K562 (cell line): Measurements from ENCODE around the gene MEIS2. TPM values are rescaled to one million over a fixed set of nuclear protein-coding genes. Genes with fewer than 3 reads are reported as not detected.

Experiments used
- ATAC-seq: fragments of 200-7000 bp; cut with Tn5 transposase; 3 replicates; pipeline ENCODE4 v1.9.1; 2020; ENCODE audit warnings: moderate library complexity
- BruUV-seq: library from RNA; stranded (reverse); fragments of 400-500 nt; replicated peaks from 2 replicates; lab custom pipeline; 2021; lab: Mats Ljungman, UMichigan
- CTCF ChIA-PET: fragments of 300-600 bp; formaldehyde crosslinking; extraction: SDS; loops from one replicate; lab custom pipeline; 2021; ENCODE audit warnings: low intra/inter-chr PET ratio; lab: Yijun Ruan, JAX
- POLR2A ChIA-PET: fragments of 300-600, 350-650 bp; sonication (Branson Sonifier 250); formaldehyde crosslinking; extraction: SDS; loops from one replicate; lab custom pipeline; 2021; ENCODE audit warnings: antibody characterized with exemption, inconsistent platforms; lab: Yijun Ruan, JAX
- DNase-seq, 4 experiments: peaks; one replicate each; pipeline versions ENCODE4 v3.0.0 to v3.0.0-alpha.2; 2011 to 2018; ENCODE audit warnings: low spot score in 3 of 4, mixed read lengths in 3 of 4; ENCODE audit errors: extremely low read depth in 1 of 4
- FAIRE-seq: peaks from 2 replicates; lab custom pipeline; 2011; peaks lifted over from hg19 to GRCh38; lab: Jason Lieb, UNC
- H2AFZ ChIP-seq: 2 replicates; pipeline ENCODE4 v1.6.0; 2011; ENCODE audit warnings: low read depth, low read length, control low read depth, inconsistent platforms
- H3K27ac ChIP-seq: fragments of 200-600 bp; 3 replicates; pipeline ENCODE4 v1.8.0; 2011; ENCODE audit warnings: low read depth, mild to moderate bottlenecking, control low read depth, inconsistent platforms, low read length, moderate library complexity, mixed read lengths; ENCODE audit errors: extremely low read depth
- H3K27me3 ChIP-seq, 2 experiments: fragments of 300-600 bp in 1 of 2; 2 replicates in 1 of 2; 3 replicates in 1 of 2; pipeline versions ENCODE4 v1.6.0 to v1.8.0; 2011; ENCODE audit warnings: inconsistent platforms in 2 of 2, low read length in 2 of 2, mild to moderate bottlenecking in 1 of 2, mixed read lengths in 1 of 2, moderate library complexity in 1 of 2; ENCODE audit not compliant: control insufficient read depth in 2 of 2, insufficient read depth in 2 of 2
- H3K36me3 ChIP-seq: fragments of 300-600 bp; 3 replicates; pipeline ENCODE4 v1.8.0; 2011; ENCODE audit warnings: mild to moderate bottlenecking, low read length, inconsistent platforms; ENCODE audit not compliant: control insufficient read depth, insufficient read depth
- H3K4me1 ChIP-seq, 2 experiments: fragments of 200-600 bp in 1 of 2; replicated peaks in 1 of 2; 2 replicates in 1 of 2; 3 replicates in 1 of 2; pipeline versions ENCODE4 v1.5.1 to v1.8.0; 2011; ENCODE audit warnings: inconsistent platforms in 2 of 2, low read length in 2 of 2, mild to moderate bottlenecking in 1 of 2, mixed read lengths in 1 of 2, moderate library complexity in 1 of 2; ENCODE audit not compliant: control insufficient read depth in 2 of 2, insufficient read depth in 2 of 2
- H3K4me2 ChIP-seq: 2 replicates; pipeline ENCODE4 v1.6.1; 2011; ENCODE audit warnings: low read length, control low read depth, inconsistent platforms, mixed read lengths; ENCODE audit not compliant: insufficient read depth
- H3K4me3 ChIP-seq: fragments of 200-600 bp; sonication (generic), shearing (Covaris generic); 2 replicates; pipeline ENCODE4 v1.5.1; 2016; ENCODE audit warnings: control low read depth, inconsistent platforms
- H3K79me2 ChIP-seq: fragments of 200-600 bp; 3 replicates; pipeline ENCODE4 v1.8.0; 2011; ENCODE audit warnings: low read length, inconsistent platforms; ENCODE audit not compliant: control insufficient read depth, insufficient read depth
- H3K9ac ChIP-seq, 2 experiments: 2 replicates each; pipeline versions ENCODE4 v1.6.0 to v1.6.1; 2011; ENCODE audit warnings: low read depth in 2 of 2, low read length in 2 of 2, control low read depth in 1 of 2, inconsistent platforms in 1 of 2, mild to moderate bottlenecking in 1 of 2, mixed read lengths in 1 of 2; ENCODE audit not compliant: insufficient read depth in 1 of 2
- H3K9me1 ChIP-seq: one replicate; pipeline ENCODE4 v1.6.0; 2011; ENCODE audit warnings: inconsistent platforms, mild to moderate bottlenecking, low read length, moderate library complexity; ENCODE audit not compliant: control insufficient read depth, insufficient read depth
- H3K9me3 ChIP-seq: replicated peaks from 2 replicates; pipeline ENCODE4 v1.5.1; 2011; ENCODE audit warnings: low read depth, low read length, inconsistent platforms; ENCODE audit not compliant: control insufficient read depth, insufficient read depth
- H4K20me1 ChIP-seq: replicated peaks from 2 replicates; pipeline ENCODE4 v1.6.1; 2011; ENCODE audit warnings: low read length, inconsistent platforms, mixed read lengths; ENCODE audit not compliant: control insufficient read depth, insufficient read depth
- EP400 ChIP-seq: fragments of 450-650 bp; IDR thresholded peaks from 2 replicates; pipeline ENCODE4 v1.6.1; 2017; ENCODE audit warnings: antibody characterized with exemption, mild to moderate bottlenecking, moderate library complexity
- FOXA1 ChIP-seq: fragments of 450-650 bp; IDR thresholded peaks from 2 replicates; pipeline ENCODE4 v1.6.1; 2016; ENCODE audit warnings: mild to moderate bottlenecking, borderline replicate concordance
- HMGXB4 ChIP-seq: sonication (generic); formaldehyde crosslinking; IDR thresholded peaks from 2 replicates; pipeline ENCODE4 v1.8.1; 2023; ENCODE audit warnings: mild to moderate bottlenecking, missing genetic modification reagents
- PHF8 ChIP-seq: fragments of 200-600 bp; sonication (generic); IDR thresholded peaks from 2 replicates; pipeline ENCODE4 v1.6.1; 2012; ENCODE audit warnings: mixed run types, mild to moderate bottlenecking, inconsistent platforms, low read length, moderate library complexity, borderline replicate concordance
- PPARD ChIP-seq: fragments of 250-450 bp; sonication (Bioruptor Pico); IDR thresholded peaks from 2 replicates; pipeline ENCODE4 v1.8.0; 2022; ENCODE audit warnings: inconsistent platforms, mild to moderate bottlenecking, moderate library complexity
- TAF1 ChIP-seq: IDR thresholded peaks from 2 replicates; pipeline ENCODE4 v1.6.1; 2011; ENCODE audit warnings: mild to moderate bottlenecking, low read length, moderate library complexity; ENCODE audit not compliant: insufficient read depth, control insufficient read depth, severe bottlenecking; ENCODE audit errors: extremely low read depth
- TBL1XR1 ChIP-seq, 2 experiments: IDR thresholded peaks; 2 replicates each; pipeline ENCODE4 v1.6.1; 2012; ENCODE audit warnings: improper control_type of control experiment in 2 of 2, low read length in 2 of 2, mild to moderate bottlenecking in 1 of 2
- UBTF ChIP-seq, 2 experiments: IDR thresholded peaks; 2 replicates each; pipeline ENCODE4 v1.6.1; 2012; ENCODE audit warnings: improper control_type of control experiment in 2 of 2, low read depth in 2 of 2, low read length in 2 of 2, borderline replicate concordance in 1 of 2
- ZBTB43 ChIP-seq: sonication (generic); formaldehyde crosslinking; IDR thresholded peaks from 2 replicates; pipeline ENCODE4 v1.8.0; 2023; ENCODE audit warnings: mild to moderate bottlenecking, missing genetic modification reagents
- ZNF655 ChIP-seq: fragments of 250-450 bp; sonication (Bioruptor Pico); IDR thresholded peaks from 2 replicates; pipeline ENCODE4 v1.5.0; 2021
- WGBS: fragments of 100-300 bp; shearing (Covaris generic); methylation state at CpG from one replicate; pipeline ENCODE4 v1.1.6; 2016; ENCODE audit warnings: low coverage, mixed read lengths; ENCODE audit not compliant: insufficient coverage; ENCODE audit errors: missing lambda C conversion rate; 5-methylcytosine and 5-hydroxymethylcytosine counted together
- in situ Hi-C: fragments of 300-500 bp; cut with MboI; formaldehyde crosslinking; loops from 4 replicates; pipeline ENCODE4 v1.15.0; 2018; ENCODE audit warnings: inconsistent platforms, mixed read lengths
- intact Hi-C: fragments of 100-400 bp; cut with micrococcal nuclease; formaldehyde crosslinking; loops from 2 replicates; pipeline ENCODE4 v1.14.2; 2022
- polyA plus RNA-seq, 8 experiments: library from polyadenylated mRNA; depleted of rRNA in 4 of 8; stranded (reverse) in 5 of 8; unstranded in 3 of 8; fragments of >200 nt; fragmentation: Nextera tagmentation in 2 of 8; fragmentation: Illumina TruSeq in 1 of 8; extraction: Ambion mirVana in 2 of 8; extraction: Trizol in 1 of 8; gene quantifications; 2 replicates each; pipeline versions ENCODE4 v1.2.1 to v1.2.3, GENCODE V29; 2011 to 2014; ENCODE audit warnings: inconsistent platforms in 1 of 8, missing spikeins in 1 of 8
- total RNA-seq, 7 experiments: library from RNA; depleted of rRNA in 6 of 7; stranded (reverse); fragments of >200 nt in 6 of 7; fragmentation: Illumina TruSeq in 2 of 7; extraction: Trizol in 2 of 7; gene quantifications; 2 replicates each; pipeline versions ENCODE4 v1.2.1 to v1.2.3, GENCODE V29; 2011 to 2021; ENCODE audit warnings: low replicate concordance in 1 of 7
- TF ChIP-seq, protein P1 (sequence below): fragments of 450-650 bp; formaldehyde crosslinking; IDR thresholded peaks from 2 replicates; pipeline ENCODE4 v1.4.0; 2022; ENCODE audit warnings: missing genetic modification characterization

MEIS2 gene
- total and polyA plus RNA-seq, 9 of the 15 experiments (the other 6 are each of a cell fraction or from before 2014, with no cell fraction given): 7.5 to 64.2 (median 22.3) TPM

DNA sequence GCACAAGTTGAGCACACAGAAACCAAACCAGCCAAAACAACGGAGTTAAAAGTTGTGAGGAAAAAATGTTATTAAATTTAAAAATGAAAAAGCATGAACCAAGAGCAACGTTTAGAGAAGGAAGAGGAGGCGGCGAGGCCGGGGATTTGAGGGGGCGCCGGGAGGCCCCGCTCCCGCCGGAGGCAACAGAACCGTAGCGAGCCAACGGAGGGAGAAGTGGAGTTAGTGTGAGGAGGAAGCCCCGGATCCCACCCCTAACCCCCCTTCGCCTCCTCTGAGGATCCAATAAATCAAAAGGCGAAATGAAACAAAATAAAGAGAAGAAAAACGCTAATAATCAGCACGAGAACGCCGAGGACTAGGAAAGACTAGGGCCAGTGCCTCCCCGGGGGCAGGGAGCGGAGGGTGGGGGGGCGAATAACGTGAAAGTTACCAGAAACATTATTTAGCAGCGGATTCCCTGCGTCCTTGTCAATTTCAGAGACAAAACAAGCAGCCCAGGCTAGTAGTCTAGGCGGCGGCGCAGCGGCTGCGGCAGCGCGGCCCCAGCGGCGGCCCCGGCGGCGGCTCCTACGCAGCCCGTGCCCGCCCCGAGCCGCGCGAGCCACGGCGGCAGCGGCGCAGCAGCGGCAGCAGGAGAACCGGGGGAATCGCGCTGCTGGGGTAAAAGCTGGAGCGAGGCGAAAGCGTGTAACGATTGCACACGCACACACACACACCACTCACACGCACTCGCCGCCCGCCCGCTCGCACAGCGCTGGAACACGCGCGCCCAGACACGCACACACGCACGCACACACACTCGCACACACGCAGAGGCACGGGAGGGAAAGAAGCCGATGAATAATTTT lies 1.7 kb downstream of the MEIS2 start:
- DNase-seq: peak; percentile 26 to 52 (median 46)
- ATAC-seq: peak; percentile 8; the same call in 2 of the 3 replicates
- intact Hi-C loops: no loop called here
- TF ChIP-seq, protein P1, sequence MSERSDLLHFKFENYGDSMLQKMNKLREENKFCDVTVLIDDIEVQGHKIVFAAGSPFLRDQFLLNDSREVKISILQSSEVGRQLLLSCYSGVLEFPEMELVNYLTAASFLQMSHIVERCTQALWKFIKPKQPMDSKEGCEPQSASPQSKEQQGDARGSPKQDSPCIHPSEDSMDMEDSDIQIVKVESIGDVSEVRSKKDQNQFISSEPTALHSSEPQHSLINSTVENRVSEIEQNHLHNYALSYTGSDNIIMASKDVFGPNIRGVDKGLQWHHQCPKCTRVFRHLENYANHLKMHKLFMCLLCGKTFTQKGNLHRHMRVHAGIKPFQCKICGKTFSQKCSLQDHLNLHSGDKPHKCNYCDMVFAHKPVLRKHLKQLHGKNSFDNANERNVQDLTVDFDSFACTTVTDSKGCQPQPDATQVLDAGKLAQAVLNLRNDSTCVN: no peak
- peak; percentile 94 for TF ChIP-seq ZBTB43 (CRISPR knock-in tag)
- TF ChIP-seq EP400: 0 out of 2 replicates have a peak, but pooled peaks have one; percentile 1
- no peak for TF ChIP-seq PPARD
- no peak for TF ChIP-seq FOXA1
- TF ChIP-seq HMGXB4: no peak
- peak; percentile 62 to 78; a peak in 3 of 4 replicates for TF ChIP-seq UBTF (IDR thresholded peaks at IDR 0.05; ENCODE audit: borderline replicate concordance in 1 of 2, low read depth in 2 of 2, low read length in 2 of 2)
- TF ChIP-seq TAF1: no peak
- TF ChIP-seq TBL1XR1 (IDR thresholded peaks at IDR 0.05; ENCODE audit: low read length in 2 of 2): no peak
- TF ChIP-seq ZNF655 (CRISPR knock-in tag): no peak
- peak; percentile 53; the same call in 1 of the 2 replicates for TF ChIP-seq PHF8

More for the DNA sequence above, 1.7 kb downstream of the MEIS2 start:
- in situ Hi-C loops: no loop called here
- Histone ChIP-seq H3K4me1 (peaks cover 6 to 44% of the 10 kb centered on the region in 2 experiments; a peak in 4 of 5 replicates), H3K9me1 (no peaks in the 10 kb centered on the region), H3K9me3 (no peaks in the 10 kb centered on the region), H2AFZ (peak overlapping the region; percentile 81), H3K27me3 (no peaks in the 10 kb centered on the region), H3K79me2 (peaks cover 59% of the 10 kb centered on the region), H3K4me3 (peak overlapping the region; percentile 87), H3K36me3 (peaks cover 32% of the 10 kb centered on the region; the same call in 2 of the 3 replicates), H4K20me1 (no peaks in the 10 kb centered on the region), H3K27ac (peak overlapping the region; percentile 99), H3K4me2 (peak overlapping the region; percentile 86), H3K9ac (peak overlapping the region; percentile 89 to 99)
- no peak for FAIRE-seq
- ChIA-PET POLR2A (no interaction called here), CTCF (interaction anchor here (0.6 kb wide), 1 partner anchor 277 kb away, joined by 7 read pairs; no protein-coding TSS in a partner anchor)
- under 1% methylated on average over 46 of the region's 75 CpGs for WGBS
- BruUV-seq: no TSS peak
